IPS-20b (cell line): ENCODE measurements around the gene SLC22A3.
"Not testable (repeated sequence)": the region's sequence is repeated elsewhere in the genome, so short reads cannot be mapped to it uniquely, and the experiment has no call there.

ENCODE experiments used
- H3K27ac ChIP-seq: one replicate; pipeline ENCODE4 v1.5.1; 2013; ENCODE audit warnings: low read length
- H3K27me3 ChIP-seq: 2 replicates; pipeline ENCODE4 v1.6.1; 2013; ENCODE audit warnings: mild to moderate bottlenecking, low read length, inconsistent platforms; ENCODE audit not compliant: insufficient read depth
- H3K36me3 ChIP-seq: 2 replicates; pipeline ENCODE4 v1.6.1; 2013; ENCODE audit warnings: low read depth, mild to moderate bottlenecking, inconsistent platforms, low read length, moderate library complexity; ENCODE audit not compliant: insufficient read depth
- H3K4me1 ChIP-seq: 2 replicates; pipeline ENCODE4 v1.6.1; 2013; ENCODE audit warnings: mild to moderate bottlenecking, control low read depth, inconsistent platforms, low read length, moderate library complexity; ENCODE audit not compliant: insufficient read depth
- H3K4me3 ChIP-seq: 2 replicates; pipeline ENCODE4 v1.5.1; 2013; ENCODE audit warnings: mild to moderate bottlenecking, low read length, inconsistent platforms
- H3K9ac ChIP-seq: 2 replicates; pipeline ENCODE4 v1.6.1; 2013; ENCODE audit warnings: low read depth, mild to moderate bottlenecking, inconsistent platforms, low read length, moderate library complexity
- H3K9me3 ChIP-seq: 2 replicates; pipeline ENCODE4 v1.6.1; 2013; ENCODE audit warnings: mild to moderate bottlenecking, low read depth, low read length, inconsistent platforms; ENCODE audit not compliant: insufficient read depth

Gene SLC22A3, protein sequence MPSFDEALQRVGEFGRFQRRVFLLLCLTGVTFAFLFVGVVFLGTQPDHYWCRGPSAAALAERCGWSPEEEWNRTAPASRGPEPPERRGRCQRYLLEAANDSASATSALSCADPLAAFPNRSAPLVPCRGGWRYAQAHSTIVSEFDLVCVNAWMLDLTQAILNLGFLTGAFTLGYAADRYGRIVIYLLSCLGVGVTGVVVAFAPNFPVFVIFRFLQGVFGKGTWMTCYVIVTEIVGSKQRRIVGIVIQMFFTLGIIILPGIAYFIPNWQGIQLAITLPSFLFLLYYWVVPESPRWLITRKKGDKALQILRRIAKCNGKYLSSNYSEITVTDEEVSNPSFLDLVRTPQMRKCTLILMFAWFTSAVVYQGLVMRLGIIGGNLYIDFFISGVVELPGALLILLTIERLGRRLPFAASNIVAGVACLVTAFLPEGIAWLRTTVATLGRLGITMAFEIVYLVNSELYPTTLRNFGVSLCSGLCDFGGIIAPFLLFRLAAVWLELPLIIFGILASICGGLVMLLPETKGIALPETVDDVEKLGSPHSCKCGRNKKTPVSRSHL

GRCh38 chr6:160348223-160349019 lies at the start of gene SLC22A3:
SLC22A3 (plus strand) TSS chr6:160348378; CDS start chr6:160348420, 42 bp downstream.
- Histone ChIP-seq H3K4me3 (peak within 1 kb of the TSS; percentile 64), H3K36me3 (no peaks in the 10 kb centered on the region), H3K9me3 (no peaks in the 10 kb centered on the region), H3K27me3 (peaks cover 59% of the 10 kb centered on the region), H3K9ac (peak within 1 kb of the TSS; percentile 21; the same call in 1 of the 2 replicates), H3K4me1 (peaks cover 2% of the 10 kb centered on the region), H3K27ac (no peak within 1 kb of the TSS)

DNA sequence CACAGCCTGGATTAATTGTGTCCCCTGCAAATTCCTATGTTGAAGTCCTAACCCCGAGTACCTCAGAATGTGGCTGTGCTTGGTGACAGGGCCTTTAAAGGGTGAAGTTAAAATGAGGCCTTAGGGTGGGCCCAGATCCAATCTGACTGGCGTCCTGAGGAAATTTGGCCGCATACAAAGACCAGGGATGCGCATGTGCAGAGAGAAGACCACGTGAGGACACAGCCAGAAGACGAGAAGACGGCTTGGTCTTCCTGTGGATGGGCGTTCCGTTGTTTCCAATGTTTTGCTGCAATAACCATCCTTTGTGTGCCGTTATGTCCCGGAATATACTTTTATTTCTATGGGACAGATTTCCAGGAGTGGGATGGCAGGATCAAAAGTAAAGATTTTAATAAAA lies 48.6 kb upstream of the SLC22A3 start:
- H3K36me3 ChIP-seq = no peaks in the 10 kb centered on the region
- no peak overlapping the region for H3K27ac ChIP-seq
- H3K4me1 ChIP-seq = peaks cover 7% of the 10 kb centered on the region; the same call in 1 of the 2 replicates
- H3K9ac ChIP-seq = no peak overlapping the region
- H3K9me3 ChIP-seq = no peaks in the 10 kb centered on the region
- no peaks in the 10 kb centered on the region for H3K27me3 ChIP-seq
- no peak overlapping the region for H3K4me3 ChIP-seq

DNA sequence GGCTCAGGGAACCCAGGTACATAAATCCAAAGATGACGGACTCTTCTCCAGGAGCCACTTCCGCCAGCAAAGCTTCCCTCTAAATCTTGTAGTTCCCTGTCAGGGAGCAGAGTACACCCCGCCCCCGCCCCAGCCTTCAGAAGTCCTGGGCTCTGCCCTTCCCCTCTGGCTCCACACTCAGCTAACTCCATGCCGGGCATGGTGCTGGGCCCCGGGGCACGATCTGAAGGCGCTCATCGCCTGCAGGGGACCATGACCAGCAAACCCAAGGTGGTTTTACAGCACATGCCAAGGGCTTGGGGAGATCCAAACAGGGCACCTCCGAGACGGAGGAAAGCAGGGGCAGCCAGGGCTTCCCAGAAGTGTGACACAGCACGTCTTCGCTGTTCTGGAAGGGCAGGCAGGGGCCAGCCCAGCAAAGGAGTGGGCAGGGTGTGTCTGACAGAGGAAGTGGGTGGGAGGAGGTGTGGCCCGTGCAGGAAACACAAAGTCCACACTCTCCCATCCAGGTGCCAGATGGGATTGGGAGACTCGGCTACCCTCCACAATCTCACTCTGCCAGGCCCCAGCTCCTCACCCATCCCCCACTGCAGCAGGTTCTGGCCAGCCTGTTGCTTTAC lies 48.0 kb upstream of the SLC22A3 start:
- Histone ChIP-seq H3K9me3 (no peaks in the 10 kb centered on the region), H3K4me1 (peaks cover 7% of the 10 kb centered on the region; the same call in 1 of the 2 replicates), H3K27me3 (no peaks in the 10 kb centered on the region), H3K27ac (peak overlapping the region; percentile 1), H3K4me3 (no peak overlapping the region), H3K36me3 (no peaks in the 10 kb centered on the region), H3K9ac (no peak overlapping the region; the same call in 1 of the 2 replicates)

GRCh38 chr6:160301339-160301738 lies 46.8 kb upstream of the SLC22A3 start:
- Histone ChIP-seq H3K4me3 (no peak overlapping the region), H3K27me3 (no peaks in the 10 kb centered on the region), H3K9me3 (no peaks in the 10 kb centered on the region), H3K27ac (no peak overlapping the region), H3K4me1 (peaks cover 7% of the 10 kb centered on the region; the same call in 1 of the 2 replicates), H3K36me3 (no peaks in the 10 kb centered on the region), H3K9ac (no peak overlapping the region)

DNA sequence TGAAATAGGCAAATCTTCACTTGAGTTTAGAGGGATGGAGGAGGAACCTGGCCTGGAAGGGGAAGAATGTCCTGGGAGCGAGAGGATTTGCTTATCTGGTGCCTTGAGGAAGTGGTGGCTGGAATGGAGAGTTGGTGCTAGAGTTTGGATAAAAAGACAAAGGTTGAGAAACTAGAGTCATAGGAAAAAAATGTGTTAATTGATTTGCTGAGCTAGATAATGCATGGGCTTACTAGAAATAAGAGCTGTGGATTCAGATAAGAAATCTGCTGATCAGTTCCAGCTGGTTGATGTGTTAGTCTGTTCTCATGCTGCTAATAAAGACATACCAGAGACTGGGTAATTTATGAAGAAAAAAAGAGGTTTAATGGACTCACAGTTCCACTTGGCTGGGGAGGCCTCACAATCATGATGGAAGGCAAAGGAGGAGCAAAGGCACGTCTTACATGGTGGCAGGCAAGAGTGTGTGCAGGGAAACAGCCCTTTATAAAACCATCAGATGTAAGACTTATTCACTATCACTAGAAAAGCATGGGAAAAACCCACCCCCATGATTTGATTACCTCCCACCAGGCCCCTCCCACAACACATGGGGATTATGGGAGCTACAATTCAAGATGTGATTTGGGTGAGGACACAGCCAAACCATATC lies 45.6 kb upstream of the SLC22A3 start:
- not testable (repeated sequence) for H3K4me3 ChIP-seq, H3K4me1 ChIP-seq, H3K36me3 ChIP-seq

DNA sequence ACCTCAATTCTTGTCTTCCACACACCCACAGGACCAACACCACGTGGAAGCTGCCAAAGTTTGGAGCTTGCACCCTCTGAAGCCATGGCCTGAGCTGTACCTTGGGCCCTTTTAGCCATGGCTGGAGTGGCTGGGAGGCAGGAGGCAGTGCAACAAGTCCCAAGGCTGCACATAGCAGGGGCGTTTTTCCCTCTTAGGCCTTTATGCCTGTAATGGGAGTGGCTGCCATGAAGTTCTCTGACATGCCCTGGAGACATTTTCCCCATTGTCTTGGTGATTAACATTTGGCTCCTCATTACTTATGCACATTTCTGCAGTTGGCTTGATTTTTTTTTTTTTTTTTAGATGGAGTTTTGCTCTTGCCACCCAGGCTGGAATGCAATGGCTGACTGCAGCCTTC lies 44.4 kb upstream of the SLC22A3 start:
- Histone ChIP-seq H3K36me3 (no peaks in the 10 kb centered on the region), H3K27ac (no peak overlapping the region), H3K9me3 (no peaks in the 10 kb centered on the region; the same call in 1 of the 2 replicates)

More for the DNA sequence above, 45.6 kb upstream of the SLC22A3 start:
- not testable (repeated sequence) for H3K9ac ChIP-seq, H3K27me3 ChIP-seq, H3K27ac ChIP-seq, H3K9me3 ChIP-seq

DNA sequence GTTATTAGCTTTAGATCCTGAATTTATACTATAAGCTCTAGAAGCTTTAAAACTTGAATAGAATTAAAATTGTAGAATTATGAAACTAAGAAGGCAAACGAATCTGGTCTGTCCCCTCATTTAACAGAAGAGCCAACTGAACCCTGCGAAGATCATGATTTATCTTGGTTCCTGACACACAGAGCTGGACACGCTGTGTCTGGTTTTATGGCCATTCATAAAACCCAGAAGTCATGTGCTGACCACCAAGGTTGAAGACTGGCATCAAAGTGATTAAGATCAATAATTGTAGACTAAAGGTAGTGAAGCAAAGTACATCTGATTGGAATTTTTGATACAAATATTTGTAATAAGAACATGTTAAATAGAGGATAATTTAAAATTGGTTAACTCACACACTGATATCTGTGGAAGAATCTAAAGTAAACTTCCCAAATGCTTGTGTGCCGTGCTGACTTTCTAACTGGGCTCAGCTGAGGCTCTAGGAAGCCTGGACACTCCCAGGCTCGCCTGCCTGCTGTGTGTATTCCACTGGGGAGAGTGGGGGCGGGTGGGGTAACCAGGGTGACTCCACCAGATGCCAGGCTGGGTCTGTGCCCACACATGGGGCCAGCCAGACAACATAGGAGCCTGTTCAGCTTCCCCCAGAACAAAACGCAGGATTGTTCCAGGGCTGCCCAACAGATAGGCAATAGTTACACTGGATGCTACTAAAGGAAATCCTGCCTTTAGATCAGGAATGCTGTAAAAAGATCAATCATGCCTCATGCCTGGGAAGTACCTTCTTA lies 42.1 kb upstream of the SLC22A3 start:
- H3K9ac ChIP-seq = no peak overlapping the region
- H3K9me3 ChIP-seq = peaks cover 11% of the 10 kb centered on the region

More for the DNA sequence above, 44.4 kb upstream of the SLC22A3 start:
- Histone ChIP-seq H3K4me3 (no peak overlapping the region), H3K4me1 (peaks cover 7% of the 10 kb centered on the region; the same call in 1 of the 2 replicates), H3K9ac (no peak overlapping the region), H3K27me3 (no peaks in the 10 kb centered on the region)

DNA sequence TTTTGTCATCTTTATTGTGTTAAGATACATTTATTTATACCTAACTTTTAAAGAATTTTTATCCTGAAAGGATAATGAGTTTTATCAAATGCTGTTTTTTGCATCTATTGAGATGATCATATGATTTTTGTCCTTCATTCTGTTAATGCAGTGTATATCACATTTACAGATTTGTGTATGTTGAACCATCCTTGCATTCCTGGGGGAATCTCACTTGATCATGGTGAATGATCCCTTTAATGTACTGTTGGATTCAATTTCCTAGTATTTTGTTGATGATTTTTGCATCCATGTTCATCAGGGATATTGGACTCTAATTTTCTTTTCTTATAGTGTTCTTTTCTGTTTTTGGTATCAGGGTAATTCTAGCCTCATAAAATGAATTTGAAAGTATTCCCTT lies 38.5 kb upstream of the SLC22A3 start:
- no peak overlapping the region for H3K9ac ChIP-seq
- no peaks in the 10 kb centered on the region for H3K36me3 ChIP-seq
- no peak overlapping the region for H3K4me3 ChIP-seq
- peaks cover 31% of the 10 kb centered on the region for H3K9me3 ChIP-seq
- no peak overlapping the region for H3K27ac ChIP-seq
- no peaks in the 10 kb centered on the region for H3K4me1 ChIP-seq
- H3K27me3 ChIP-seq = no peaks in the 10 kb centered on the region

More for the DNA sequence above, 42.1 kb upstream of the SLC22A3 start:
- Histone ChIP-seq H3K4me1 (no peaks in the 10 kb centered on the region), H3K27ac (no peak overlapping the region), H3K27me3 (no peaks in the 10 kb centered on the region), H3K4me3 (no peak overlapping the region), H3K36me3 (no peaks in the 10 kb centered on the region)

DNA sequence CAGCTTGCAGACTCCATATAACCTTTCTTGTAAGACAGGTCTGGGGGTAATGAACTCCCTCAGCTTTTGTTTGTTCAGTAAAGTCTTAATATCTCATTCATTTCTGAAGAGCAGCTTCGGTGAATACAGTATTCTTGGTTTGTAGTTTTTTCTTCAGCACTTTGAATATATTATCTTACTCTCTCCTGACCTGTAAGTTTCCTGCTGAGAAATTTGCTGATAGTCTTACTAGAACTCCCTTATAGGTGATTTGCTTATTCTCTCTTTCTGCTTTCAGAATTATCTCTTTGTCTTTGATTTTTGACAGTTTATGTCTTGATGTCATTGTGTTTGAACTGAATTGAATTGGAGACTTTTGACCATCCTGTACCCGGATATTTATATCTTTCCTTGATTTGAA lies 35.3 kb upstream of the SLC22A3 start:
- peaks cover 31% of the 10 kb centered on the region for H3K9me3 ChIP-seq
- no peaks in the 10 kb centered on the region for H3K36me3 ChIP-seq
- H3K27ac ChIP-seq = no peak overlapping the region
- no peaks in the 10 kb centered on the region for H3K27me3 ChIP-seq
- no peaks in the 10 kb centered on the region for H3K4me1 ChIP-seq
- no peak overlapping the region for H3K4me3 ChIP-seq
- no peak overlapping the region for H3K9ac ChIP-seq

- Histone ChIP-seq H3K9me3 (peaks cover 20% of the 10 kb centered on the region), H3K36me3 (no peaks in the 10 kb centered on the region), H3K27ac (no peak overlapping the region), H3K9ac (no peak overlapping the region), H3K4me1 (no peaks in the 10 kb centered on the region), H3K4me3 (no peak overlapping the region), H3K27me3 (no peaks in the 10 kb centered on the region)
Observed at GRCh38 chr6:160315310-160315709, 32.9 kb upstream of the SLC22A3 start.
